Activated naive CD4-positive, alpha-beta T cell treated with Interleukin-2 at 50 U/mL for 16 hours (primary cell): ENCODE data around the gene PTPRN2.

ENCODE experiments used
- DNase-seq: peaks from one replicate; pipeline ENCODE4 v3.0.0-alpha.2; 2020

Gene PTPRN2

DNA sequence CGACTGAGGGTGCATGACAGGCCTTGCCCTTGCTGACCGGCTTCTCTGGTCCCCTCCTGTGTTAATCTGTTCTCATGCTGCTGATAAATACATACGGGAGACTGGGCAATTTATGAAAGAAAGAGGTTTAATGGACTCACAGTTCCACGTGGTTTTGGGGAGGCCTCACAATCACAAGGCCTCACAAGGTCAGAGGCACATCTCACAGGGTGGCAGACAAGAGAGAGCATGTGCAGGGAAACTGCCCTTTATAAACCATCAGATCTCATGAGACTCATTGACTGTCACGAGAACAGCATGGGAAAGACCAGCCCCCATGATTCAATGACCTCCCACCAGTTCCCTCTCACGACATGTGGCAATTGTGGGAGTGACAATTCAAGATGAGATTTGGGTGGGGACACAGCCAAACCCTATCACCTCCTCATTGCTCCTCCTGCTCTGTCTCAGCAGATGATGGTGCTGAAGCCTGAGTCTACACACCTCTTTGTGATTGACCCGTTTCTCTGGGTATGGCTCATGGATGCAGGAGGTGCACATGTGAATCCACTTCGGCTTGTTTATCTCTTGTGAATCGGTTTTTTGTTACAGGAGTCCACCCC, 703.1 kb downstream of the PTPRN2 start:
- DNase-seq: no peak

DNA sequence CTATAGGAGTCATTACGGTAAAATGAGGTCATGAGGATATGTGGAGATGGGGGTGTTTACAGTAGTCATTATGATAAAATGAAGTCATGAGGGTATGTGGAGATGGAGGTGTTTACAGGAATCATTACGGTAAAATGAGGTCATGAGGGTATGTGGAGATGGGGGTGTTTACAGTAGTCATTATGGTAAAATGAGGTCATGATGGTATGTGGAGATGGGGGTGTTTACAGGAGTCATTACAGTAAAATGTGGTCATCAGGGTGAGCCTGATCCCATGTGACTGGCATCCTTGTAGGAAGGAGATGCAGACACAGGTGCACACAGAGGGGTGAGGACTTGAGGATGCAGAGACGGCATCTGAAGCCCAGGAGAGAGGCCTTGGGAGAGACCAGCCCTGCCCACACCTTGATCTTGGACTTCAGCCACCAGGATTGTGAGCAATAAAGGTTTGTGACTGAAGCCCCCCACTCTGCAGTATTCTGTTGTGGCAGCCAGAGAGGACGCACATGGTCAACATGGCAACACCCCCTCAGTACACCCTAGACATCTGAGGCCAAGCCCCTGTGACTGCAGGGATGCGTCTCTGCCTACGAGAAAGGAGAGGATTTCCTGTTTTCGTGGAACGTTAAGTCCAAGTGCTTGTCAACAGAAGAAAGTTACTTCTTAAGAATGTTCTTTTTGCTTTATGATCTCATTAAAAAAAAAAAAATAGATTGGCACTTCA, 706.4 kb downstream of the PTPRN2 start:
- DNase-seq: no peak

GRCh38 chr7:157879391-157879790, 708.2 kb downstream of the PTPRN2 start:
- DNase-seq: no peak

- no peak for DNase-seq
These were observed 710.1 kb downstream of the PTPRN2 start for GRCh38 chr7:157877298-157878090.

DNA sequence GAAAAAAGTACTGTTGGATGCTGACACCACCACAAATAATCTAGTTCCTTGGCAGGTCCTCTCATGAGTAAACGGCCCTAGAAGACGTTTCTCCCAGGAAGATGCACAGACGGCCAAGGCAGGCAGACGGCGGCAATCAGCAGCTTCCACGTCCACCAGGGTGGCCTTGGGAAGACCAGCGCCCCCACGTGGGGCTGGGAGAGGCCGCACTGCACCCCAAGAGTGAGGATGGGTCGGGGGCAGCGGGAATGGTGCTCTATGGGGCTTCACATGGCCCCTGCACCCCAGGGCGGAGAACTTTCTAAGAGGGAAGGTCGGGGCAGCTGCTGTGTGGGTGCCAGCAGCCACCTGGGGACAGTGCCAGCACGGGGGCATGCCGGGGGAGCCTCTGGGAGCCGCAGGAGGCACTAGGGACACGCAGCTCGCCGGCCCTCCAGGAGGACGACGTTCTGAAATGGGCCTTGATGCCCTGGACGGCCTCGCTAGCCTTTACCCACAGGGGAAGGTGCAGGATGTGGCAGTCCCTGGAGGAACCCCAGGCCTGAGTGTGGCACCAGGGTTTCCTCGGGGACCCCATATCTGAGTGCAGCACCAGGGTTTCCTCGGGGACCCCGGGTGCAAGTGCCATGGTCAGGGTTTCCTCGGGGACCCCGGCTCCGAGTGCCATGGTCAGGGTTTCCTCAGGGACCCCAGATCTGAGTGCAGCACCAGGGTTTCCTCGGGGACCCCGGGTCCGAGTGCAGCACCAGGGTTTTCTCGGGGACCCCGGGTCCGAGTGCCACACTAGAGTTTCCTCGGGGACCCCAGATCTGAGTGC, 710.9 kb downstream of the PTPRN2 start:
- DNase-seq: no peak

DNA sequence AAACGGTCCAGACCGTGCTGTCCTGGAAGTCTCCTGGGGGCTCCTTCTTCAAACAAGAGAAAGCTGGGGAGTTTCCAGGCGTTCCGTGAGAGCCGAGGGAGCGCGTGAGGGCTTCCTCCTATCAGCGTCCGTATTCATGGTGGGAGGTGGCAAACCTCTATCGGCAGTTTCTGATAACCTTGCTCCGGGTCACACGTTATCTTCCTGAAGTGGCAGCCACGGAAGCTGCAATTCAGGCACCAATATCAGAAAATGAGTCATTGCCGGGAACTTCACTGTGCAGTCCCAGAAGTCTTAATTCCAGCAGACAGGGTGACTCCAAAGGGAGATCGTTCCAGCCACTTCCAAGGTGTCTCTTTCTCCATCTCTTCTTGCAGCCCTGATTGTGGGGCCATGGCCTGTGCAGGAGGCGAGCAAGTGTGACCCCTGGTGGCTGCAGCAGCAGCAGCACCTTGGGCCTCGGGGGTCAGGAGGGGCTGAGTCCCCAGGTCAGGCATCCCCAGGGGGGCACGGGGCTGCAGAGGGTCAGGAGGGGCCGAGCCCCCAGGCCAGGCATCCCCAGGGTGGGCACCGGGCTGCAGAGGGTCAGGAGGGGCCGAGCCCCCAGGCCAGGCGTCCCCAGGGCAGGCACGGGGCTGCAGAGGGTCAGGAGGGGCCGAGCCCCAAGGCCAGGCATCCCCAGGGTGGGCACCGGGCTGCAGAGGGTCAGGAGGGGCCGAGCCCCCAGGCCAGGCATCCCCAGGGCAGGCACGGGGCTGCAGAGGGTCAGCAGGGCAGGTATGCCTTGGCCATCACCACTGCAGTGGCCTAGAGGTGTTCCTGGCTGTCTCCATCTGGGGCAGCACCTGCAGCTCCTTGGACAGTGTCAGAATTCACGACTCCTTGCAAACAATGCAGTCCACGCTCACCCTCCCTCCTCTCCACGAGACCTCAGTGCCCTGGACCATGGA, 712.1 kb downstream of the PTPRN2 start:
- DNase-seq: peak; percentile 55

DNA sequence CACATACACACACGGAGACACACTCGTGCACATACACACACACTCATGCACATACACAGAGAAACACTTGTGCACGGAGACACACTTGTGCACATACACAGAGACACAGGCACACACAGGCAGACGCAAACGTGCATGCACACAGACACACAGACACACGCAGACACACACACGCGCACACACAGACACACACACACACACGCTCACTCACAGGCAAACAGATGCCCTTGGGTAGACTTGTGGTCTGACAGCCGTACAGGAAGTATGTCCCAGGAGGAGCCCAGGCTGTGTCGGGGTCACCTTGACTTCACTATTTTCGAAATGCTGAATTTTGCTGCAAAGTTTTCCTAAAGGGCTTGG, 712.8 kb downstream of the PTPRN2 start:
- DNase-seq: no peak

DNA sequence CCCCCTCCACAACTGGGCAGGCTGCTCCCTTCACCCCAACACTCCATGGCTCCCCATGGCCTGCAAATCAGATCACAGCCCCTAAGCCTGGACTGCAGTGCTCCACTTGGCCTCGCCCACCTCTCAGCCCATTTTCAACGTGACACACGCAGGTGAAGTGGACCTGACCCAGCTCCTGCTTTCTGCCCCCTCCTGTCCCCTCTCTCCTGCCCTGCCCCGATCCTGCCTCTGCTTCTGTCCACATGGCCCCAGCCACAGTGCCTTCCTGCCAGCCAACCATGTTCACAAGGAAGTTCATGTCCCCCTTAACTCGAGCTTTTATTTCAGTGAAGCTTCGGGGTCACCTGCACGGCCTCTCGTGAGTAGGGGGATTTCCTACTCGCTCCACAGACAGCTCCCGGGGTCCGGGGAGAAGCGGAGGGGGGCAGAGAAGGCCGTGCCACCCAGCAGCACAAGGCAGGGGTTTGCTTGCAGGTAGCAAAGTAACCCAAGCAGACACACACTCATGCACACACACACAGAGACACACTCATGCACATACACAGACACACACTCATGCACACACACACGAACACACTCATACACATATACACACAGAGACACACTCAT, 713.3 kb downstream of the PTPRN2 start:
- no peak for DNase-seq

DNA sequence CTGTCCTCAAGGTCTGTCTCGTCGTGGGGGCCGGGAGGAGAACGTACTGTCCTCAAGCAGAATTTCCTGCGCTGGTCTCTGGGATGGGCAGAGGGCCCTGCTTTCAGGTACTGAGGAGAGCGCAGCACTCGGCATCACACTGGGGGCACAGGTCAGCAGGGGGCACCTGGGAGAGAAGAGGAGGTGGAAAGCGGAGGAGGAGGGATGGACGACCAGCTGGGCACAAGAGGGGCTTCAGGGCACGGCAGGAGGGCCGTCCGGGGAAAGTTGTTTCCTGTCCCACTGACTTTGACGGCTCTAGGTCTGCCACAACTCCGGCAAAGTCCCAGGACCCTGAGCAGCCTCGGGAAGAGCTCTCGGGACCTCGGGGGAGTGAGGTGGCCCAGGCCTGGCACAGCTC, 714.0 kb downstream of the PTPRN2 start:
- DNase-seq: no peak

GRCh38 chr7:157873181-157873580, 714.4 kb downstream of the PTPRN2 start:
- no peak for DNase-seq

- DNase-seq: no peak
These were observed 715.2 kb downstream of the PTPRN2 start for GRCh38 chr7:157872447-157872846.

- no peak for DNase-seq
These were observed 715.9 kb downstream of the PTPRN2 start for GRCh38 chr7:157871681-157872080.

GRCh38 chr7:157870644-157871290, 716.9 kb downstream of the PTPRN2 start:
- DNase-seq: no peak

GRCh38 chr7:157869793-157870192, 717.8 kb downstream of the PTPRN2 start:
- DNase-seq: no peak

- DNase-seq: no peak
These were observed 719.8 kb downstream of the PTPRN2 start for GRCh38 chr7:157867685-157868305.

GRCh38 chr7:157866336-157866924, 721.2 kb downstream of the PTPRN2 start:
- no peak for DNase-seq

GRCh38 chr7:157865351-157866165, 722.1 kb downstream of the PTPRN2 start:
- DNase-seq: no peak

GRCh38 chr7:157864911-157865310, 722.7 kb downstream of the PTPRN2 start:
- DNase-seq: no peak
